ENCODE measurements around the gene GLYR1.
A peak's percentile ranks its signal among the peaks of the same experiment; 100 is the strongest.
"Not testable (repeated sequence)": the region's sequence is repeated elsewhere in the genome, so short reads cannot be mapped to it uniquely, and the experiment has no call there.

Gene GLYR1

GRCh38 chr16:4784444-4784987 is 62.6 kb downstream of the GLYR1 start:
- not testable (repeated sequence) for H3K36me3 Mint-ChIP-seq; H3K27ac Mint-ChIP-seq; H3K4me3 Mint-ChIP-seq; H3K4me1 Mint-ChIP-seq (ENCODE audit: low read depth); H3K9me3 Mint-ChIP-seq (ENCODE audit: low read depth); H3K27me3 Mint-ChIP-seq

GRCh38 chr16:4783951-4784336 is 63.1 kb downstream of the GLYR1 start:
- no peaks in the 10 kb centered on the region for H3K36me3 Mint-ChIP-seq
- no peak overlapping the region for H3K4me3 Mint-ChIP-seq
- no peak overlapping the region for H3K27ac Mint-ChIP-seq
- no peaks in the 10 kb centered on the region for H3K27me3 Mint-ChIP-seq
- H3K9me3 Mint-ChIP-seq (ENCODE audit: low read depth): no peaks in the 10 kb centered on the region
- no peaks in the 10 kb centered on the region for H3K4me1 Mint-ChIP-seq (ENCODE audit: low read depth)

- Mint-ChIP-seq H3K36me3 (no peaks in the 10 kb centered on the region), H3K4me1 (ENCODE audit: low read depth) (no peaks in the 10 kb centered on the region), H3K27me3 (no peaks in the 10 kb centered on the region), H3K9me3 (ENCODE audit: low read depth) (no peaks in the 10 kb centered on the region), H3K4me3 (no peak overlapping the region), H3K27ac (no peak overlapping the region)
Measured at GRCh38 chr16:4783251-4783950, 63.7 kb downstream of the GLYR1 start.

- Mint-ChIP-seq H3K27ac (no peak overlapping the region), H3K4me1 (ENCODE audit: low read depth) (no peaks in the 10 kb centered on the region), H3K4me3 (no peak overlapping the region), H3K27me3 (no peaks in the 10 kb centered on the region), H3K36me3 (no peaks in the 10 kb centered on the region), H3K9me3 (ENCODE audit: low read depth) (no peaks in the 10 kb centered on the region)
Measured at GRCh38 chr16:4780235-4780634, 66.9 kb downstream of the GLYR1 start.

GRCh38 chr16:4778050-4778392 is 69.1 kb downstream of the GLYR1 start:
- Mint-ChIP-seq H3K27me3 (no peaks in the 10 kb centered on the region), H3K36me3 (no peaks in the 10 kb centered on the region), H3K9me3 (ENCODE audit: low read depth) (no peaks in the 10 kb centered on the region)

GRCh38 chr16:4777339-4778049 is 69.6 kb downstream of the GLYR1 start:
- no peak overlapping the region for H3K27ac Mint-ChIP-seq
- no peaks in the 10 kb centered on the region for H3K36me3 Mint-ChIP-seq
- H3K4me3 Mint-ChIP-seq: no peak overlapping the region
- H3K9me3 Mint-ChIP-seq (ENCODE audit: low read depth): no peaks in the 10 kb centered on the region
- no peaks in the 10 kb centered on the region for H3K27me3 Mint-ChIP-seq
- no peaks in the 10 kb centered on the region for H3K4me1 Mint-ChIP-seq (ENCODE audit: low read depth)

More at GRCh38 chr16:4778050-4778392, 69.1 kb downstream of the GLYR1 start:
- H3K4me1 Mint-ChIP-seq (ENCODE audit: low read depth): no peaks in the 10 kb centered on the region
- no peak overlapping the region for H3K4me3 Mint-ChIP-seq
- H3K27ac Mint-ChIP-seq: no peak overlapping the region

- H3K9me3 Mint-ChIP-seq (ENCODE audit: low read depth): no peaks in the 10 kb centered on the region
Measured at GRCh38 chr16:4776141-4776705, 70.9 kb downstream of the GLYR1 start.

GRCh38 chr16:4775005-4775404 is 72.1 kb downstream of the GLYR1 start:
- Mint-ChIP-seq H3K9me3 (ENCODE audit: low read depth) (no peaks in the 10 kb centered on the region), H3K4me3 (no peak overlapping the region), H3K27ac (no peak overlapping the region), H3K36me3 (no peaks in the 10 kb centered on the region), H3K4me1 (ENCODE audit: low read depth) (no peaks in the 10 kb centered on the region), H3K27me3 (no peaks in the 10 kb centered on the region)

More at GRCh38 chr16:4776141-4776705, 70.9 kb downstream of the GLYR1 start:
- Mint-ChIP-seq H3K27ac (no peak overlapping the region), H3K27me3 (no peaks in the 10 kb centered on the region), H3K4me1 (ENCODE audit: low read depth) (no peaks in the 10 kb centered on the region), H3K4me3 (no peak overlapping the region), H3K36me3 (no peaks in the 10 kb centered on the region)

GRCh38 chr16:4772351-4772750 is 74.7 kb downstream of the GLYR1 start:
- Mint-ChIP-seq H3K4me3 (no peak overlapping the region), H3K36me3 (no peaks in the 10 kb centered on the region), H3K27ac (no peak overlapping the region), H3K9me3 (ENCODE audit: low read depth) (no peaks in the 10 kb centered on the region), H3K27me3 (no peaks in the 10 kb centered on the region), H3K4me1 (ENCODE audit: low read depth) (peaks cover 11% of the 10 kb centered on the region)

- H3K4me1 Mint-ChIP-seq (ENCODE audit: low read depth): peaks cover 13% of the 10 kb centered on the region
Measured at GRCh38 chr16:4771646-4772045, 75.4 kb downstream of the GLYR1 start.

GRCh38 chr16:4769306-4769638 is 77.8 kb downstream of the GLYR1 start:
- peaks cover 25% of the 10 kb centered on the region for H3K4me1 Mint-ChIP-seq (ENCODE audit: low read depth)
- H3K36me3 Mint-ChIP-seq: no peaks in the 10 kb centered on the region
- H3K27ac Mint-ChIP-seq: peak overlapping the region; percentile 38
- no peaks in the 10 kb centered on the region for H3K27me3 Mint-ChIP-seq
- no peaks in the 10 kb centered on the region for H3K9me3 Mint-ChIP-seq (ENCODE audit: low read depth)
- peak overlapping the region; percentile 93 for H3K4me3 Mint-ChIP-seq

More at GRCh38 chr16:4771646-4772045, 75.4 kb downstream of the GLYR1 start:
- Mint-ChIP-seq H3K9me3 (ENCODE audit: low read depth) (no peaks in the 10 kb centered on the region), H3K36me3 (no peaks in the 10 kb centered on the region), H3K27me3 (no peaks in the 10 kb centered on the region), H3K4me3 (no peak overlapping the region), H3K27ac (no peak overlapping the region)

- Mint-ChIP-seq H3K36me3 (no peaks in the 10 kb centered on the region), H3K27ac (peak overlapping the region; percentile 85), H3K4me3 (peak overlapping the region; percentile 93), H3K9me3 (ENCODE audit: low read depth) (no peaks in the 10 kb centered on the region), H3K4me1 (ENCODE audit: low read depth) (peaks cover 25% of the 10 kb centered on the region), H3K27me3 (no peaks in the 10 kb centered on the region)
Measured at GRCh38 chr16:4768549-4769305, 78.4 kb downstream of the GLYR1 start.

GRCh38 chr16:4767872-4768548 is 79.1 kb downstream of the GLYR1 start:
- Mint-ChIP-seq H3K27me3 (no peaks in the 10 kb centered on the region), H3K27ac (peak overlapping the region; percentile 85), H3K4me1 (ENCODE audit: low read depth) (peaks cover 25% of the 10 kb centered on the region), H3K9me3 (ENCODE audit: low read depth) (no peaks in the 10 kb centered on the region), H3K4me3 (peak overlapping the region; percentile 93), H3K36me3 (no peaks in the 10 kb centered on the region)

- no peaks in the 10 kb centered on the region for H3K27me3 Mint-ChIP-seq
- no peaks in the 10 kb centered on the region for H3K36me3 Mint-ChIP-seq
Measured at GRCh38 chr16:4766875-4767628, 80.0 kb downstream of the GLYR1 start, which contains the start of gene ZNF500. ZNF500 (minus strand) TSS chr16:4767162; CDS start chr16:4765978, 1,184 bp downstream.

More at GRCh38 chr16:4766875-4767628, 80.0 kb downstream of the GLYR1 start, which contains the start of gene ZNF500:
- Mint-ChIP-seq H3K4me3 (peak within 1 kb of the TSS; percentile 93), H3K9me3 (ENCODE audit: low read depth) (no peaks in the 10 kb centered on the region), H3K27ac (peak within 1 kb of the TSS; percentile 87), H3K4me1 (ENCODE audit: low read depth) (peaks cover 26% of the 10 kb centered on the region)

All from activated naive CD8-positive, alpha-beta T cell (primary cell).